ENCODE results near the gene OR2AG2.
A peak's percentile ranks its signal among the peaks of the same experiment; 100 is the strongest.

OR2AG2 gene

DNA sequence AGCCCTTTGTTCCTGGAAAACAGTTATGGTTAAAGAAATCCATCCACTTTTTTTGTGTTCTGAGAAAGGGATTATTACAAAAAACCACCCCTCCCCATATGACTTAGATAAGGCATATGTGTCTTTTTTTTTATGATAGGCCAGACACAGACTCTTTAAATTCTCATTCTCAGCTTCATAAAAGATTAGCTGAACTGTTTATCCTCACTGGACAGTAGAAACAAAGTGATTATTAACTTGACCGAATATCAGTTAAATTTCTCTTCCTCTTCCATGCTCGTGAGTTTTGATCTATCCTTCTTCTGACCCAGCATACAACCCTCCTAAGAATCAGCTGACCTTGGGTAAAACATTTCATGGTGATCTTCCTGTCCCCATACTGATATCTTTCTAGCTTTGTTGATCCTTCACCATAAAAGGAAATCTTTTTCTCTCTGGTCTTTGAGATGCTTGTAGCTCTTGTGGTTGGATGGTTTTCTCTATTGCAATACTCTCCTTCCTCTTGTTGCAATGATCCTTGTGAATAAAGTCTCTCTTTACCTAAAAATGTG lies 26.2 kb downstream of the OR2AG2 start:
- no peak for DNase-seq (ENCODE audit: insufficient read length, low spot score)
- FAIRE-seq, result no peak

DNA sequence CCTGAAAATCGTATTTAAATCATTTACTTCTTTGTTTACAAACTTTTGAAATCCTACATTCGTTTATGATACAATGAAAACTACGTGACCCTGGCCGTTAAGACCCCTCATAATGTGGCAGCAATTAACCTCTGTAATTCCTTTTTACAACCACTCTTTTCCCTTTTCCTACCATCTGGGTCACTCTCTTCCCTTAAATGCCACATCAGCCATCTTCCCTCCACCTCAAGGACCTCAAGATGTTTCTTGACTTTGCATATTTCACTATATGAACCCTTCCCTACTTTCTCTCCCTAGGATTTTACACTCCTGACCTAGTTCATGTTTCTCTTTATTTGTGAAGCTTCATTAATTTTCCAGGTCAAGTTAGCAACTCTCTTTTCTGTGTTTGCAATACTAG lies 26.8 kb downstream of the OR2AG2 start:
- no peak for DNase-seq (ENCODE audit: insufficient read length, low spot score)
- FAIRE-seq, result peak; percentile 57
- TF ChIP-seq PAX5 (IDR thresholded peaks at IDR 0.05; ENCODE audit: insufficient read depth, low read length, severe bottlenecking) (no peak), POLR2A (IDR thresholded peaks at IDR 0.05; ENCODE audit: low read depth, low read length) (no peak), TAF1 (IDR thresholded peaks at IDR 0.05; ENCODE audit: low read depth, low read length) (no peak), SPI1 (IDR thresholded peaks at IDR 0.05; ENCODE audit: low read depth, low read length) (no peak), POU2F2 (IDR thresholded peaks at IDR 0.05; ENCODE audit: low read depth, low read length) (0 out of 2 replicates have a peak, but pooled peaks have one; percentile 20), POLR2AphosphoS5 (IDR thresholded peaks at IDR 0.05; ENCODE audit: low read depth, low read length) (no peak; the same call in 1 of the 2 replicates)

More for the DNA sequence above, 26.2 kb downstream of the OR2AG2 start:
- TF ChIP-seq POU2F2 (IDR thresholded peaks at IDR 0.05; ENCODE audit: low read depth, low read length), result no peak
- peak; percentile 80 for TF ChIP-seq POLR2A (IDR thresholded peaks at IDR 0.05; ENCODE audit: low read depth, low read length)
- 0 out of 2 replicates have a peak, but pooled peaks have one; percentile 12 for TF ChIP-seq TAF1 (IDR thresholded peaks at IDR 0.05; ENCODE audit: low read depth, low read length)
- TF ChIP-seq PAX5 (IDR thresholded peaks at IDR 0.05; ENCODE audit: insufficient read depth, low read length, severe bottlenecking), result no peak
- 0 out of 2 replicates have a peak, but pooled peaks have one; percentile 2 for TF ChIP-seq SPI1 (IDR thresholded peaks at IDR 0.05; ENCODE audit: low read depth, low read length)
- peak; percentile 34; the same call in 1 of the 2 replicates for TF ChIP-seq POLR2AphosphoS5 (IDR thresholded peaks at IDR 0.05; ENCODE audit: low read depth, low read length)

DNA sequence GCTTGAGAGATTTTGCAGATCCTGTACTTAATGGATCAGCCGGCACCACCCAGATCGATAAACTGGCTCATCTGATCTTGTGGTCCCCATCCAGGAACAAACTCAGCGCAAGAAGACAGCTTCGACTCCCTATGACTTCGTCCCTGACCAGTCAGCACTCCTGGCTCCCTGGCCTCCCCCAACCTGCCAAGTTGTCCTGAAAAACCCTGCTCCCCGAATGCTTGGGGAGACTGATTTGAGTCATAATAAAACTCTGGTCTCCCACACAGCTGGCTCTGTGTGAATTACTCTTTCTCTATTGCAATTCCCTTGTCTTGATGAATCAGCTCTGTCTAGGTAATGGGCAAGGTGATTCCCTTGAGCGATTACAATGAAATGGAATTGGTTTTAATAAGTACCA lies 29.5 kb downstream of the OR2AG2 start:
- no peak for TF ChIP-seq SPI1 (IDR thresholded peaks at IDR 0.05; ENCODE audit: low read depth, low read length)
- TF ChIP-seq POLR2A (IDR thresholded peaks at IDR 0.05; ENCODE audit: low read depth, low read length), result no peak
- no peak for TF ChIP-seq POLR2AphosphoS5 (IDR thresholded peaks at IDR 0.05; ENCODE audit: low read depth, low read length)
- TF ChIP-seq POU2F2 (IDR thresholded peaks at IDR 0.05; ENCODE audit: low read depth, low read length), result no peak
- no peak for TF ChIP-seq PAX5 (IDR thresholded peaks at IDR 0.05; ENCODE audit: insufficient read depth, low read length, severe bottlenecking)
- TF ChIP-seq TAF1 (IDR thresholded peaks at IDR 0.05; ENCODE audit: low read depth, low read length), result no peak
- FAIRE-seq, result peak; percentile 23
- no peak for DNase-seq (ENCODE audit: insufficient read length, low spot score)

DNA sequence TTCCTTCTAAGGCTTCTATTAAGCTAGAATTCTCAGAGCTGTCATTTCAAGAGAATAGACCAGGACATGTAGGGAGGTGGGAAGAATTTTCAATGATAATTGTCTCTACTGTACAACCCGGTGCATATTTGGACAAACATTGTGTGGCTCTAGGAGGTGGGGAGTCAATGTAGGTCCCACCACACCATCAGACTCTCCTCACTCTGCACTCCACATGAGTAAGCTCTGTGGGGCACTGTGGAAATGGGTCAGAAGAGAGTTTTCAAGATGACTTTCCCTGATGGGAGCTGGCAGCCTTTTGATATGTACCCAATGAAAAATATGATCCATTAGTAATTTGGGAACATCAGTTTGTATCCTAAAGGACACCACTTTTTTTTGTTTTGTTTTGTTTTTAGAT lies 33.2 kb downstream of the OR2AG2 start:
- FAIRE-seq (no peak), DNase-seq (ENCODE audit: insufficient read length, low spot score) (no peak)
- no peak for TF ChIP-seq POU2F2 (IDR thresholded peaks at IDR 0.05; ENCODE audit: low read depth, low read length)
- TF ChIP-seq POLR2A (IDR thresholded peaks at IDR 0.05; ENCODE audit: low read depth, low read length), result no peak

DNA sequence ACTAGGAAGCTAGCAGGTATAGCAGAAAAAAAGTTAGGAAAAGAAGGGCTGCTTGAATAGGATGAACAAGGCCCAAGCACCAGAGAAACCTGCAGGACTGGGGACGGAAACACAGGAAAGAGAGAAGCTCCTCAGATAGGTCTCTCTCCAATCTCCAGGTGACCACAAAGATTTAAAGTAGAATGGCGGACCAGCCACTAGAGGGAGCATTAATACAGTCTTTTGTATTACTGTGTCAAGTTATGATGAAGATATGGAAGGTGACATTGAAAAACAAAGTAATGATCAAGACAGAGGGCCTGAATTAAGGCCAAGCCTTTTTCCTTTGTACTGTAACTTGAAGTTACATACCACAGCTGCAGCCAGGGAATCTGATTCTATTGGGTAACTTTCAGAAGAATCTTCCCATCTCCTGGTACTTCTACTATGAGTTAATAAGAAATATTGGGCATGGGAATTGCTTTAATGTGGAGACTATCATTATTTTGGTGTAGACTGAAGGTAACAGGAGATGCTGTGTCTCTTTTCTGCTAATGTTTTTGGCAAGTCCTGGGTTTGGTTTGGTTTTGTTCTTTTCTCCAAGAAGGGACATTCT lies 33.8 kb downstream of the OR2AG2 start:
- peak; percentile 62 for FAIRE-seq
- DNase-seq (ENCODE audit: insufficient read length, low spot score), result peak; percentile 8
- no peak for TF ChIP-seq PAX5 (IDR thresholded peaks at IDR 0.05; ENCODE audit: insufficient read depth, low read length, severe bottlenecking)
- no peak for TF ChIP-seq SPI1 (IDR thresholded peaks at IDR 0.05; ENCODE audit: low read depth, low read length)
- TF ChIP-seq POLR2AphosphoS5 (IDR thresholded peaks at IDR 0.05; ENCODE audit: low read depth, low read length), result no peak
- no peak for TF ChIP-seq POLR2A (IDR thresholded peaks at IDR 0.05; ENCODE audit: low read depth, low read length)
- TF ChIP-seq TAF1 (IDR thresholded peaks at IDR 0.05; ENCODE audit: low read depth, low read length), result no peak
- TF ChIP-seq POU2F2 (IDR thresholded peaks at IDR 0.05; ENCODE audit: low read depth, low read length), result no peak

- peak; percentile 64 for FAIRE-seq
Measured at GRCh38 chr11:6736495-6737121, 35.2 kb downstream of the OR2AG2 start.

GRCh38 chr11:6735306-6735705 lies 36.5 kb downstream of the OR2AG2 start:
- FAIRE-seq, result peak; percentile 35
- no peak for DNase-seq (ENCODE audit: insufficient read length, low spot score)
- TF ChIP-seq PAX5 (IDR thresholded peaks at IDR 0.05; ENCODE audit: insufficient read depth, low read length, severe bottlenecking), result no peak
- no peak for TF ChIP-seq POLR2AphosphoS5 (IDR thresholded peaks at IDR 0.05; ENCODE audit: low read depth, low read length)
- TF ChIP-seq TAF1 (IDR thresholded peaks at IDR 0.05; ENCODE audit: low read depth, low read length), result no peak
- TF ChIP-seq POLR2A (IDR thresholded peaks at IDR 0.05; ENCODE audit: low read depth, low read length), result no peak
- TF ChIP-seq SPI1 (IDR thresholded peaks at IDR 0.05; ENCODE audit: low read depth, low read length), result no peak
- TF ChIP-seq POU2F2 (IDR thresholded peaks at IDR 0.05; ENCODE audit: low read depth, low read length), result no peak

More at GRCh38 chr11:6736495-6737121, 35.2 kb downstream of the OR2AG2 start:
- DNase-seq (ENCODE audit: insufficient read length, low spot score), result no peak
- TF ChIP-seq TAF1 (IDR thresholded peaks at IDR 0.05; ENCODE audit: low read depth, low read length) (no peak), POU2F2 (IDR thresholded peaks at IDR 0.05; ENCODE audit: low read depth, low read length) (no peak), POLR2AphosphoS5 (IDR thresholded peaks at IDR 0.05; ENCODE audit: low read depth, low read length) (no peak), POLR2A (IDR thresholded peaks at IDR 0.05; ENCODE audit: low read depth, low read length) (no peak), SPI1 (IDR thresholded peaks at IDR 0.05; ENCODE audit: low read depth, low read length) (no peak)

DNA sequence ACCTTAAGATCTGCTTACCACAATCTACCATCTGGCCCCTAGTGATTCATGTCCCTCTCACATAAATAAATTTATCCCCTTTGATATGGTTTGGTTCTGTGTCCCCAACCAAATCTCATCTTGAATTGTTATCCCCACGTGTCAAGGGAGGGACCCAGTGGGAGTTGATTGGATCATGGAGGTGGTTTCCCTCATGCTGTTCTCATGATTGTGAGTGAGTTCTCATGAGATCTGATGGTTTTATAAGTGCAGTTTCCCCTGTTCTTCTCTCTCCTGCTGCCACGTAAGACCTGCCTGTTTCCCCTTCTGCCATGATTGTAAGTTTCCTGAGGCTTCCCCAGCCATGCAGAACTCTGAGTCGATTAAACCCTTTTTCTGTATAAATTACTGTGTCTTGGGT lies 37.2 kb downstream of the OR2AG2 start:
- TF ChIP-seq POU2F2 (IDR thresholded peaks at IDR 0.05; ENCODE audit: low read depth, low read length), result no peak
- TF ChIP-seq SPI1 (IDR thresholded peaks at IDR 0.05; ENCODE audit: low read depth, low read length), result no peak
- TF ChIP-seq PAX5 (IDR thresholded peaks at IDR 0.05; ENCODE audit: insufficient read depth, low read length, severe bottlenecking), result no peak
- no peak for TF ChIP-seq POLR2A (IDR thresholded peaks at IDR 0.05; ENCODE audit: low read depth, low read length)
- no peak for TF ChIP-seq POLR2AphosphoS5 (IDR thresholded peaks at IDR 0.05; ENCODE audit: low read depth, low read length)
- no peak for TF ChIP-seq TAF1 (IDR thresholded peaks at IDR 0.05; ENCODE audit: low read depth, low read length)
- DNase-seq (ENCODE audit: insufficient read length, low spot score) (no peak), FAIRE-seq (peak; percentile 28)

All from GM12891 (cell line).